ENCODE results near the gene MPZL2.

- TF ChIP-seq, protein P1, sequence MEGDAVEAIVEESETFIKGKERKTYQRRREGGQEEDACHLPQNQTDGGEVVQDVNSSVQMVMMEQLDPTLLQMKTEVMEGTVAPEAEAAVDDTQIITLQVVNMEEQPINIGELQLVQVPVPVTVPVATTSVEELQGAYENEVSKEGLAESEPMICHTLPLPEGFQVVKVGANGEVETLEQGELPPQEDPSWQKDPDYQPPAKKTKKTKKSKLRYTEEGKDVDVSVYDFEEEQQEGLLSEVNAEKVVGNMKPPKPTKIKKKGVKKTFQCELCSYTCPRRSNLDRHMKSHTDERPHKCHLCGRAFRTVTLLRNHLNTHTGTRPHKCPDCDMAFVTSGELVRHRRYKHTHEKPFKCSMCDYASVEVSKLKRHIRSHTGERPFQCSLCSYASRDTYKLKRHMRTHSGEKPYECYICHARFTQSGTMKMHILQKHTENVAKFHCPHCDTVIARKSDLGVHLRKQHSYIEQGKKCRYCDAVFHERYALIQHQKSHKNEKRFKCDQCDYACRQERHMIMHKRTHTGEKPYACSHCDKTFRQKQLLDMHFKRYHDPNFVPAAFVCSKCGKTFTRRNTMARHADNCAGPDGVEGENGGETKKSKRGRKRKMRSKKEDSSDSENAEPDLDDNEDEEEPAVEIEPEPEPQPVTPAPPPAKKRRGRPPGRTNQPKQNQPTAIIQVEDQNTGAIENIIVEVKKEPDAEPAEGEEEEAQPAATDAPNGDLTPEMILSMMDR (IDR thresholded peaks at IDR 0.05) = no peak
- TF ChIP-seq EZH2 (IDR thresholded peaks at IDR 0.05) = no peak
- no peak for TF ChIP-seq EZH2phosphoT487 (IDR thresholded peaks at IDR 0.05)
Measured at GRCh38 chr11:118306556-118306955, 42.5 kb upstream of the MPZL2 start.

All from neural progenitor cell (in vitro differentiated cells).